Measurements from ENCODE around the gene FREM3. TPM values are rescaled to one million over a fixed set of nuclear protein-coding genes. Genes with fewer than 3 reads are reported as not detected.

The FREM3 gene
- polyA plus RNA-seq, 1 of the 3 experiments (the other 2 are of a cell fraction): 0.03 TPM

GRCh38 chr4:143658336-143658735, 42.1 kb downstream of the FREM3 start:
- Histone ChIP-seq H3K79me2 (ENCODE audit: insufficient read depth) (no peaks in the 10 kb centered on the region), H3K4me1 (ENCODE audit: control insufficient read depth in 1 of 2, insufficient read depth in 2 of 2, low read depth in 1 of 2, low read length in 1 of 2) (no peaks in the 10 kb centered on the region), H3K4me2 (no peak overlapping the region), H3K9ac (no peak overlapping the region), H3F3A (replicated peaks; ENCODE audit: insufficient read depth) (no peaks in the 10 kb centered on the region), H3K27me3 (ENCODE audit: insufficient read depth) (no peaks in the 10 kb centered on the region), H2AFZ (ENCODE audit: low read depth) (no peak overlapping the region), H3K9me2 (no peaks in the 10 kb centered on the region), H3K36me3 (replicated peaks in 1 of 2; ENCODE audit: control insufficient read depth in 1 of 2, insufficient read depth in 2 of 2, low read length in 1 of 2) (no peaks in the 10 kb centered on the region), H4K20me1 (ENCODE audit: insufficient read depth) (no peaks in the 10 kb centered on the region), H3K9me3 (no peaks in the 10 kb centered on the region), H3K4me3 (ENCODE audit: low read depth in 2 of 2, low read length in 1 of 2) (no peak overlapping the region), H3K27ac (ENCODE audit: low read depth in 2 of 2, low read length in 1 of 2) (no peak overlapping the region)
- 80% methylated on average over 3 of the region's 4 CpGs for WGBS (ENCODE audit: low lambda C conversion rate)
- CTCF ChIA-PET: no interaction called here
- POLR2A ChIA-PET: no interaction called here
- TF ChIP-seq FOXJ3 (CRISPR knock-in tag; IDR thresholded peaks at IDR 0.05) (no peak), NFIC (IDR thresholded peaks at IDR 0.05; ENCODE audit: borderline replicate concordance) (no peak), USF2 (IDR thresholded peaks at IDR 0.05; ENCODE audit: borderline replicate concordance, low read depth, low read length) (no peak), EZH2phosphoT487 (IDR thresholded peaks at IDR 0.05; ENCODE audit: borderline replicate concordance, low read depth) (no peak), SMC3 (IDR thresholded peaks at IDR 0.05; ENCODE audit: low read depth, low read length) (no peak), CHD2 (IDR thresholded peaks at IDR 0.05; ENCODE audit: low read length, partially characterized antibody) (no peak), JUND (IDR thresholded peaks at IDR 0.05) (no peak), RCOR1 (IDR thresholded peaks at IDR 0.05; ENCODE audit: low read length) (no peak), NRF1 (IDR thresholded peaks at IDR 0.05; ENCODE audit: low read depth, low read length) (no peak), MXI1 (IDR thresholded peaks at IDR 0.05; ENCODE audit: low read depth, low read length) (no peak)
- DNase-seq: no peak

- no peaks in the 10 kb centered on the region for H3K27me3 ChIP-seq (ENCODE audit: insufficient read depth)
- no peaks in the 10 kb centered on the region for H3K4me1 ChIP-seq (ENCODE audit: control insufficient read depth in 1 of 2, insufficient read depth in 2 of 2, low read depth in 1 of 2, low read length in 1 of 2)
- DNase-seq: no peak
- no peaks in the 10 kb centered on the region for H4K20me1 ChIP-seq (ENCODE audit: insufficient read depth)
- CTCF ChIA-PET: no interaction called here
- H3K36me3 ChIP-seq (replicated peaks in 1 of 2; ENCODE audit: control insufficient read depth in 1 of 2, insufficient read depth in 2 of 2, low read length in 1 of 2): no peaks in the 10 kb centered on the region
- 22% methylated on average over 1 of the region's 1 CpG for WGBS (ENCODE audit: low lambda C conversion rate)
- no peaks in the 10 kb centered on the region for H3K9me2 ChIP-seq
- H3F3A ChIP-seq (replicated peaks; ENCODE audit: insufficient read depth): no peaks in the 10 kb centered on the region
- H3K4me2 ChIP-seq: no peak overlapping the region
- no peaks in the 10 kb centered on the region for H3K9me3 ChIP-seq
- no peak for TF ChIP-seq FOXJ3 (CRISPR knock-in tag; IDR thresholded peaks at IDR 0.05)
- no peak for TF ChIP-seq MEF2A (IDR thresholded peaks at IDR 0.05; ENCODE audit: borderline replicate concordance, low read depth)
- TF ChIP-seq TCF12 (IDR thresholded peaks at IDR 0.05): no peak
- TF ChIP-seq CTCF (IDR thresholded peaks at IDR 0.05): no peak
- no peak for TF ChIP-seq FOSL2 (IDR thresholded peaks at IDR 0.05; ENCODE audit: borderline replicate concordance, low read depth)
- no peak for TF ChIP-seq GATA2 (CRISPR knock-in tag; IDR thresholded peaks at IDR 0.05)
- no peak for TF ChIP-seq SIN3A (IDR thresholded peaks at IDR 0.05; ENCODE audit: borderline replicate concordance, low read depth, low read length)
- TF ChIP-seq RXRA (IDR thresholded peaks at IDR 0.05; ENCODE audit: borderline replicate concordance, low read depth): no peak
- TF ChIP-seq RCOR1 (IDR thresholded peaks at IDR 0.05; ENCODE audit: low read length): no peak
- no peak for TF ChIP-seq MAX (IDR thresholded peaks at IDR 0.05; ENCODE audit: low read depth)
- no peak for TF ChIP-seq CHD2 (IDR thresholded peaks at IDR 0.05; ENCODE audit: low read length, partially characterized antibody)
- no peak for TF ChIP-seq MXI1 (IDR thresholded peaks at IDR 0.05; ENCODE audit: low read depth, low read length)
- TF ChIP-seq FOXM1 (IDR thresholded peaks at IDR 0.05; ENCODE audit: low read depth): no peak
- no peaks in the 10 kb centered on the region for H3K79me2 ChIP-seq (ENCODE audit: insufficient read depth)
- POLR2A ChIA-PET: no interaction called here
- no peak overlapping the region for H2AFZ ChIP-seq (ENCODE audit: low read depth)
- H3K4me3 ChIP-seq (ENCODE audit: low read depth in 2 of 2, low read length in 1 of 2): no peak overlapping the region
- H3K27ac ChIP-seq (ENCODE audit: low read depth in 2 of 2, low read length in 1 of 2): no peak overlapping the region
- no peak overlapping the region for H3K9ac ChIP-seq
These were observed 45.9 kb downstream of the FREM3 start for GRCh38 chr4:143654571-143654970.

Measured in SK-N-SH (cell line).